Suprapubic skin (tissue), 4 donors: ENCODE results near the gene RSPRY1.

Experiments
- EP300 ChIP-seq: sonication (generic); formaldehyde crosslinking; IDR thresholded peaks from one replicate; pipeline ENCODE4 v1.6.1; 2017; ENCODE audit warnings: antibody characterized with exemption
- POLR2A ChIP-seq, 2 donors: fragments of 450-650 bp; IDR thresholded peaks; one replicate each; pipeline ENCODE4 v1.6.1; 2017; ENCODE audit warnings: antibody characterized with exemption in 2 of 2, mild to moderate bottlenecking in 2 of 2, moderate library complexity in 2 of 2
- POLR2AphosphoS5 ChIP-seq, 3 donors: sonication (generic); formaldehyde crosslinking; IDR thresholded peaks; one replicate each; pipeline ENCODE4 v1.6.1; 2017; ENCODE audit warnings: antibody characterized with exemption in 3 of 3
- TF ChIP-seq, protein P1 (sequence below), 2 donors: fragments of 200-600 bp in 1 of 2; fragments of 450-650 bp in 1 of 2; sonication (generic) in 1 of 2; IDR thresholded peaks; one replicate each; pipeline ENCODE4 v1.5.1; 2016 to 2019; ENCODE audit warnings: antibody characterized with exemption in 2 of 2, mild to moderate bottlenecking in 1 of 2, moderate library complexity in 1 of 2

DNA sequence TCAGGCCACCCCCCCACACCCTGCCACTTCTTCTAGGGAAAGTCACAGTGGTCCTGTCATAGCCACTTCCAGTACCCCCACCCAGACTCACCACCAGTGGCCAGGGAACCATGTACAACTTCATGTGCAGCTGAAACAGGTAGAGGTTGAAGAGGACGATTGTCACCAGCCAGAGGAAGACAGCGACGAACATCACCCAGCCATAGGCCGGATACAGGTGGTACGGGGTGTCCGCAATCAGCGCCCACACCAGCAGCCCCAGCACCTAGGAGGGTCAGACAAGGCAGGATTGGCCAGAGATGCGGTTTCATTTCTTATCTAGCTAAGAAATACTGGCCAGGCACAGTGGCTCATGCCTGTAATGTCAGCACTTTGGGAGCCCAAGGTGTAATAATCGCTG, 75.7 kb downstream of the RSPRY1 start:
- TF ChIP-seq EP300 (no peak), POLR2A (IDR thresholded peaks at IDR 0.05) (no peak), POLR2AphosphoS5 (IDR thresholded peaks at IDR 0.05) (no peak)
- TF ChIP-seq, protein P1, sequence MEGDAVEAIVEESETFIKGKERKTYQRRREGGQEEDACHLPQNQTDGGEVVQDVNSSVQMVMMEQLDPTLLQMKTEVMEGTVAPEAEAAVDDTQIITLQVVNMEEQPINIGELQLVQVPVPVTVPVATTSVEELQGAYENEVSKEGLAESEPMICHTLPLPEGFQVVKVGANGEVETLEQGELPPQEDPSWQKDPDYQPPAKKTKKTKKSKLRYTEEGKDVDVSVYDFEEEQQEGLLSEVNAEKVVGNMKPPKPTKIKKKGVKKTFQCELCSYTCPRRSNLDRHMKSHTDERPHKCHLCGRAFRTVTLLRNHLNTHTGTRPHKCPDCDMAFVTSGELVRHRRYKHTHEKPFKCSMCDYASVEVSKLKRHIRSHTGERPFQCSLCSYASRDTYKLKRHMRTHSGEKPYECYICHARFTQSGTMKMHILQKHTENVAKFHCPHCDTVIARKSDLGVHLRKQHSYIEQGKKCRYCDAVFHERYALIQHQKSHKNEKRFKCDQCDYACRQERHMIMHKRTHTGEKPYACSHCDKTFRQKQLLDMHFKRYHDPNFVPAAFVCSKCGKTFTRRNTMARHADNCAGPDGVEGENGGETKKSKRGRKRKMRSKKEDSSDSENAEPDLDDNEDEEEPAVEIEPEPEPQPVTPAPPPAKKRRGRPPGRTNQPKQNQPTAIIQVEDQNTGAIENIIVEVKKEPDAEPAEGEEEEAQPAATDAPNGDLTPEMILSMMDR (IDR thresholded peaks at IDR 0.05), result no peak
